ENCODE data around the gene C11orf16. TPM values are rescaled to one million over a fixed set of nuclear protein-coding genes. Genes with fewer than 3 reads are reported as not detected.
"Not testable (repeated sequence)": the region's sequence is repeated elsewhere in the genome, so short reads cannot be mapped to it uniquely, and the experiment has no call there.

Gene C11orf16
- total RNA-seq, 1 donor from 2014 or later: not detected

GRCh38 chr11:8941341-8942103 is 8.8 kb upstream of the C11orf16 start:
- Histone ChIP-seq H3K9ac (ENCODE audit: low read length) (no peak overlapping the region), H3K9me3 (ENCODE audit: insufficient read depth, low read depth, low read length) (no peaks in the 10 kb centered on the region), H3K4me2 (ENCODE audit: low read length) (no peak overlapping the region), H3K4me1 (ENCODE audit: insufficient read depth, low read length) (no peaks in the 10 kb centered on the region), H4K20me1 (ENCODE audit: insufficient read depth, low read length) (no peaks in the 10 kb centered on the region), H3K4me3 (ENCODE audit: insufficient read depth, low read depth, low read length) (no peak overlapping the region), H3K36me3 (ENCODE audit: insufficient read depth, low read length) (no peaks in the 10 kb centered on the region), H3K79me2 (ENCODE audit: insufficient read depth, low read length) (no peaks in the 10 kb centered on the region), H3K27ac (ENCODE audit: low read depth, low read length) (no peak overlapping the region), H2AFZ (ENCODE audit: low read depth, low read length) (no peak overlapping the region), H3K27me3 (ENCODE audit: insufficient read depth, low read length) (no peaks in the 10 kb centered on the region)
- Mint-ChIP-seq H3K27me3 (ENCODE audit: low read depth, unreplicated experiment) (no peaks in the 10 kb centered on the region), H3K9me3 (ENCODE audit: unreplicated experiment) (no peaks in the 10 kb centered on the region), H3K4me3 (ENCODE audit: unreplicated experiment) (no peak overlapping the region), H3K27ac (ENCODE audit: unreplicated experiment) (no peak overlapping the region), H3K4me1 (ENCODE audit: low read depth, unreplicated experiment) (no peaks in the 10 kb centered on the region), H3K36me3 (ENCODE audit: low read depth, unreplicated experiment) (no peaks in the 10 kb centered on the region)
- FAIRE-seq: no peak
- TF ChIP-seq, protein P1, sequence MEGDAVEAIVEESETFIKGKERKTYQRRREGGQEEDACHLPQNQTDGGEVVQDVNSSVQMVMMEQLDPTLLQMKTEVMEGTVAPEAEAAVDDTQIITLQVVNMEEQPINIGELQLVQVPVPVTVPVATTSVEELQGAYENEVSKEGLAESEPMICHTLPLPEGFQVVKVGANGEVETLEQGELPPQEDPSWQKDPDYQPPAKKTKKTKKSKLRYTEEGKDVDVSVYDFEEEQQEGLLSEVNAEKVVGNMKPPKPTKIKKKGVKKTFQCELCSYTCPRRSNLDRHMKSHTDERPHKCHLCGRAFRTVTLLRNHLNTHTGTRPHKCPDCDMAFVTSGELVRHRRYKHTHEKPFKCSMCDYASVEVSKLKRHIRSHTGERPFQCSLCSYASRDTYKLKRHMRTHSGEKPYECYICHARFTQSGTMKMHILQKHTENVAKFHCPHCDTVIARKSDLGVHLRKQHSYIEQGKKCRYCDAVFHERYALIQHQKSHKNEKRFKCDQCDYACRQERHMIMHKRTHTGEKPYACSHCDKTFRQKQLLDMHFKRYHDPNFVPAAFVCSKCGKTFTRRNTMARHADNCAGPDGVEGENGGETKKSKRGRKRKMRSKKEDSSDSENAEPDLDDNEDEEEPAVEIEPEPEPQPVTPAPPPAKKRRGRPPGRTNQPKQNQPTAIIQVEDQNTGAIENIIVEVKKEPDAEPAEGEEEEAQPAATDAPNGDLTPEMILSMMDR (IDR thresholded peaks at IDR 0.05; ENCODE audit: insufficient read depth, low read depth, low read length): no peak
- TF ChIP-seq EZH2 (IDR thresholded peaks at IDR 0.05; ENCODE audit: insufficient read depth, low read length): no peak
- no peak for DNase-seq (ENCODE audit: low read depth)

GRCh38 chr11:8937659-8938058 is 4.9 kb upstream of the C11orf16 start:
- Mint-ChIP-seq H3K27ac (ENCODE audit: unreplicated experiment) (no peak overlapping the region), H3K36me3 (ENCODE audit: low read depth, unreplicated experiment) (peaks cover 2% of the 10 kb centered on the region), H3K4me3 (ENCODE audit: unreplicated experiment) (no peak overlapping the region), H3K4me1 (ENCODE audit: low read depth, unreplicated experiment) (peaks cover 16% of the 10 kb centered on the region), H3K9me3 (ENCODE audit: unreplicated experiment) (peaks cover 2% of the 10 kb centered on the region), H3K27me3 (ENCODE audit: low read depth, unreplicated experiment) (no peaks in the 10 kb centered on the region)
- Histone ChIP-seq H3K9me3 (ENCODE audit: insufficient read depth, low read depth, low read length) (no peaks in the 10 kb centered on the region), H3K9ac (ENCODE audit: low read length) (no peak overlapping the region), H3K27ac (ENCODE audit: low read depth, low read length) (no peak overlapping the region), H3K79me2 (ENCODE audit: insufficient read depth, low read length) (no peaks in the 10 kb centered on the region), H3K4me1 (ENCODE audit: insufficient read depth, low read length) (peaks cover 9% of the 10 kb centered on the region), H3K4me2 (ENCODE audit: low read length) (no peak overlapping the region), H3K27me3 (ENCODE audit: insufficient read depth, low read length) (no peaks in the 10 kb centered on the region), H3K4me3 (ENCODE audit: insufficient read depth, low read depth, low read length) (no peak overlapping the region), H4K20me1 (ENCODE audit: insufficient read depth, low read length) (no peaks in the 10 kb centered on the region), H3K36me3 (ENCODE audit: insufficient read depth, low read length) (no peaks in the 10 kb centered on the region), H2AFZ (ENCODE audit: low read depth, low read length) (no peak overlapping the region)
- DNase-seq (ENCODE audit: low read depth) (no peak), FAIRE-seq (no peak)
- TF ChIP-seq, protein P1 (IDR thresholded peaks at IDR 0.05; ENCODE audit: insufficient read depth, low read depth, low read length): no peak
- no peak for TF ChIP-seq EZH2 (IDR thresholded peaks at IDR 0.05; ENCODE audit: insufficient read depth, low read length)

DNA sequence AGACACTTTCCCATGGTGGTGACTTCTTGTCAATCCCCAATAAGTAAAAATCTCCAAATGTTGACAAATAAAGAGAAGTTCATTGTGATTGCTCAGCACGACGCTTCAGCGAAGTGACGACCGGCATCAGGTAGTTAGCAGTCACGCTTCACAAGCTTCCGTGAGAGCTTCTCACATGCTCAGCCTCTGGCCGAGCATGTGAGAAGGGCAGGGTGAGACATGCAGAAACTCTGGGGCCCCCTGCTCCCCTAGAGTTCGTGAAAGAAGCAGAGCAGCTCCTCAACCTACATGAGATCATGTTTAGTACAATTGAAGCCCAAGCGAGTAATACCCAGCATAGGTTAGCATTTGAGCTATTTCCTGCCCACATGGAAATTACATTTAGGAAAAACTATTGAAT is 4.4 kb upstream of the C11orf16 start:
- H3K79me2 ChIP-seq (ENCODE audit: insufficient read depth, low read length): no peaks in the 10 kb centered on the region
- peaks cover 16% of the 10 kb centered on the region for H3K4me1 Mint-ChIP-seq (ENCODE audit: low read depth, unreplicated experiment)
- no peak overlapping the region for H3K4me3 ChIP-seq (ENCODE audit: insufficient read depth, low read depth, low read length)
- no peak for TF ChIP-seq EZH2 (IDR thresholded peaks at IDR 0.05; ENCODE audit: insufficient read depth, low read length)
- TF ChIP-seq, protein P1 (IDR thresholded peaks at IDR 0.05; ENCODE audit: insufficient read depth, low read depth, low read length): no peak
- H3K36me3 ChIP-seq (ENCODE audit: insufficient read depth, low read length): no peaks in the 10 kb centered on the region
- H3K27me3 ChIP-seq (ENCODE audit: insufficient read depth, low read length): no peaks in the 10 kb centered on the region
- no peak for DNase-seq (ENCODE audit: low read depth)
- H3K36me3 Mint-ChIP-seq (ENCODE audit: low read depth, unreplicated experiment): peaks cover 2% of the 10 kb centered on the region
- H3K9me3 Mint-ChIP-seq (ENCODE audit: unreplicated experiment): peaks cover 2% of the 10 kb centered on the region
- H4K20me1 ChIP-seq (ENCODE audit: insufficient read depth, low read length): no peaks in the 10 kb centered on the region
- no peaks in the 10 kb centered on the region for H3K27me3 Mint-ChIP-seq (ENCODE audit: low read depth, unreplicated experiment)
- H3K9me3 ChIP-seq (ENCODE audit: insufficient read depth, low read depth, low read length): no peaks in the 10 kb centered on the region
- FAIRE-seq: no peak
- H2AFZ ChIP-seq (ENCODE audit: low read depth, low read length): no peak overlapping the region
- H3K27ac ChIP-seq (ENCODE audit: low read depth, low read length): no peak overlapping the region
- H3K4me2 ChIP-seq (ENCODE audit: low read length): no peak overlapping the region
- H3K9ac ChIP-seq (ENCODE audit: low read length): no peak overlapping the region
- H3K27ac Mint-ChIP-seq (ENCODE audit: unreplicated experiment): no peak overlapping the region
- no peak overlapping the region for H3K4me3 Mint-ChIP-seq (ENCODE audit: unreplicated experiment)
- peaks cover 9% of the 10 kb centered on the region for H3K4me1 ChIP-seq (ENCODE audit: insufficient read depth, low read length)

- H3K4me3 ChIP-seq (ENCODE audit: insufficient read depth, low read depth, low read length); H3K27me3 ChIP-seq (ENCODE audit: insufficient read depth, low read length); DNase-seq (ENCODE audit: low read depth); FAIRE-seq; H2AFZ ChIP-seq (ENCODE audit: low read depth, low read length); H3K9ac ChIP-seq (ENCODE audit: low read length); H3K36me3 Mint-ChIP-seq (ENCODE audit: low read depth, unreplicated experiment); H3K27me3 Mint-ChIP-seq (ENCODE audit: low read depth, unreplicated experiment); H3K4me3 Mint-ChIP-seq (ENCODE audit: unreplicated experiment); H3K9me3 ChIP-seq (ENCODE audit: insufficient read depth, low read depth, low read length); H3K27ac Mint-ChIP-seq (ENCODE audit: unreplicated experiment); H3K27ac ChIP-seq (ENCODE audit: low read depth, low read length); H3K4me1 ChIP-seq (ENCODE audit: insufficient read depth, low read length); H4K20me1 ChIP-seq (ENCODE audit: insufficient read depth, low read length); H3K79me2 ChIP-seq (ENCODE audit: insufficient read depth, low read length); H3K9me3 Mint-ChIP-seq (ENCODE audit: unreplicated experiment); H3K36me3 ChIP-seq (ENCODE audit: insufficient read depth, low read length); H3K4me2 ChIP-seq (ENCODE audit: low read length): not testable (repeated sequence)
- peaks cover 16% of the 10 kb centered on the region for H3K4me1 Mint-ChIP-seq (ENCODE audit: low read depth, unreplicated experiment)
Measured at GRCh38 chr11:8935789-8936188, 3.0 kb upstream of the C11orf16 start.
